H9 (cell line): ENCODE results near the gene C9. TPM values are rescaled to one million over a fixed set of nuclear protein-coding genes. Genes with fewer than 3 reads are reported as not detected.

ENCODE experiments used
- DNase-seq: peaks from one replicate; pipeline ENCODE4 v3.0.0-alpha.2; 2017
- H2AFZ ChIP-seq: one replicate; pipeline ENCODE4 v1.6.1; 2013; ENCODE audit warnings: mild to moderate bottlenecking, low read length, control low read depth, moderate library complexity
- H2AK5ac ChIP-seq: 2 replicates; pipeline ENCODE4 v1.6.1; 2013; ENCODE audit warnings: low read length, control low read depth, mixed read lengths; ENCODE audit not compliant: insufficient read length
- H2BK120ac ChIP-seq: one replicate; pipeline ENCODE4 v1.6.1; 2013; ENCODE audit warnings: low read depth, mild to moderate bottlenecking, low read length, control low read depth, inconsistent platforms; ENCODE audit not compliant: poor library complexity, severe bottlenecking
- H2BK12ac ChIP-seq: 2 replicates; pipeline ENCODE4 v1.6.1; 2013; ENCODE audit warnings: low read length, control low read depth, mixed read lengths, low read depth; ENCODE audit not compliant: insufficient read length
- H2BK15ac ChIP-seq: 2 replicates; pipeline ENCODE4 v1.6.1; 2013; ENCODE audit warnings: low read depth, low read length, control low read depth
- H2BK20ac ChIP-seq: one replicate; pipeline ENCODE4 v1.6.1; 2013; ENCODE audit warnings: low read depth, mild to moderate bottlenecking, low read length, control low read depth, inconsistent platforms; ENCODE audit not compliant: poor library complexity, severe bottlenecking
- H2BK5ac ChIP-seq: 2 replicates; pipeline ENCODE4 v1.6.1; 2013; ENCODE audit warnings: low read length, control low read depth, mixed read lengths; ENCODE audit not compliant: insufficient read length
- H3K14ac ChIP-seq: 2 replicates; pipeline ENCODE4 v1.6.1; 2013; ENCODE audit warnings: low read length, control low read depth; ENCODE audit not compliant: insufficient read depth
- H3K18ac ChIP-seq: 2 replicates; pipeline ENCODE4 v1.6.1; 2013; ENCODE audit warnings: low read depth, mild to moderate bottlenecking, mixed read lengths, low read length, control low read depth; ENCODE audit not compliant: insufficient read length
- H3K23ac ChIP-seq: 2 replicates; pipeline ENCODE4 v1.6.1; 2013; ENCODE audit warnings: low read length, control low read depth, mixed read lengths, low read depth; ENCODE audit not compliant: insufficient read length
- H3K23me2 ChIP-seq: 2 replicates; pipeline ENCODE4 v1.6.1; 2013; ENCODE audit warnings: low read depth, mild to moderate bottlenecking, mixed read lengths, low read length, control low read depth; ENCODE audit not compliant: insufficient read length, poor library complexity, severe bottlenecking
- H3K27ac ChIP-seq: 2 replicates; pipeline ENCODE4 v1.5.1; 2013; ENCODE audit warnings: low read length, control low read depth, mixed read lengths, low read depth; ENCODE audit not compliant: insufficient read length
- H3K27me3 ChIP-seq: 2 replicates; pipeline ENCODE4 v1.6.1; 2013; ENCODE audit warnings: low read length, control low read depth, inconsistent platforms; ENCODE audit not compliant: insufficient read depth
- H3K4ac ChIP-seq: 2 replicates; pipeline ENCODE4 v1.6.1; 2013; ENCODE audit warnings: low read depth, mild to moderate bottlenecking, control low read depth, inconsistent platforms, low read length, moderate library complexity
- H3K4me1 ChIP-seq: 2 replicates; pipeline ENCODE4 v1.6.1; 2013; ENCODE audit warnings: low read length, control low read depth, inconsistent platforms; ENCODE audit not compliant: insufficient read depth
- H3K4me2 ChIP-seq: 2 replicates; pipeline ENCODE4 v1.6.1; 2013; ENCODE audit warnings: low read length, control low read depth, mixed read lengths; ENCODE audit not compliant: insufficient read length, insufficient read depth
- H3K56ac ChIP-seq: 2 replicates; pipeline ENCODE4 v1.6.1; 2013; ENCODE audit warnings: low read depth, mild to moderate bottlenecking, mixed read lengths, low read length, control low read depth; ENCODE audit not compliant: insufficient read length
- H3K79me1 ChIP-seq: 2 replicates; pipeline ENCODE4 v1.6.1; 2013; ENCODE audit warnings: low read depth, mild to moderate bottlenecking, moderate library complexity, low read length, control low read depth, inconsistent platforms; ENCODE audit not compliant: insufficient read depth, poor library complexity, severe bottlenecking
- H3K79me2 ChIP-seq: 2 replicates; pipeline ENCODE4 v1.6.1; 2013; ENCODE audit warnings: low read length, control low read depth, inconsistent platforms; ENCODE audit not compliant: insufficient read depth
- H3K9ac ChIP-seq: 2 replicates; pipeline ENCODE4 v1.6.1; 2013; ENCODE audit warnings: low read length, control low read depth, mixed read lengths; ENCODE audit not compliant: insufficient read length; ENCODE audit errors: extremely low read depth
- H3K9me3 ChIP-seq: one replicate; pipeline ENCODE4 v1.6.1; 2013; ENCODE audit warnings: low read depth, low read length, inconsistent platforms; ENCODE audit not compliant: control insufficient read depth
- H3T11ph ChIP-seq: one replicate; pipeline ENCODE4 v1.6.1; 2013; ENCODE audit warnings: mild to moderate bottlenecking, low read length, control low read depth, inconsistent platforms
- H4K20me1 ChIP-seq: one replicate; pipeline ENCODE4 v1.6.1; 2013; ENCODE audit not compliant: control insufficient read depth, insufficient read length, insufficient read depth
- H4K5ac ChIP-seq: 2 replicates; pipeline ENCODE4 v1.6.1; 2013; ENCODE audit warnings: low read depth, mild to moderate bottlenecking, mixed read lengths, low read length, control low read depth; ENCODE audit not compliant: insufficient read length
- H4K8ac ChIP-seq: replicated peaks from 2 replicates; pipeline ENCODE4 v1.6.1; 2013; ENCODE audit warnings: low read length, control low read depth, mixed read lengths, low read depth; ENCODE audit not compliant: insufficient read length
- H4K91ac ChIP-seq: 2 replicates; pipeline ENCODE4 v1.6.1; 2013; ENCODE audit warnings: low read depth, mild to moderate bottlenecking, moderate library complexity, mixed read lengths, low read length, control low read depth; ENCODE audit not compliant: insufficient read length
- H3K27ac Mint-ChIP-seq, 3 experiments: 2 replicates in 2 of 3; 3 replicates in 1 of 3; pipeline ENCODE4 v1.8.0; 2020 to 2021; ENCODE audit warnings: mixed read lengths in 3 of 3, mild to moderate bottlenecking in 1 of 3, moderate library complexity in 1 of 3
- H3K27me3 Mint-ChIP-seq: 2 replicates; pipeline ENCODE4 v1.8.0; 2021; ENCODE audit warnings: low read depth, mild to moderate bottlenecking, moderate library complexity, mixed read lengths
- H3K36me3 Mint-ChIP-seq, 3 experiments: 2 replicates in 2 of 3; 3 replicates in 1 of 3; pipeline ENCODE4 v1.8.0; 2020 to 2021; ENCODE audit warnings: low read depth in 3 of 3, mixed read lengths in 3 of 3; ENCODE audit not compliant: insufficient read depth in 1 of 3
- H3K4me1 Mint-ChIP-seq, 2 experiments: 2 replicates each; pipeline ENCODE4 v1.8.0; 2020; ENCODE audit warnings: mixed read lengths in 2 of 2
- H3K4me3 Mint-ChIP-seq, 2 experiments: 2 replicates in 1 of 2; 3 replicates in 1 of 2; pipeline ENCODE4 v1.8.0; 2020 to 2021; ENCODE audit warnings: mild to moderate bottlenecking in 2 of 2, mixed read lengths in 2 of 2, moderate library complexity in 1 of 2
- H3K9me3 Mint-ChIP-seq, 2 experiments: 2 replicates in 1 of 2; 3 replicates in 1 of 2; pipeline ENCODE4 v1.8.0; 2020; ENCODE audit warnings: mild to moderate bottlenecking in 2 of 2, mixed read lengths in 2 of 2, moderate library complexity in 1 of 2
- CTCF ChIP-seq: fragments of 200-600 bp; sonication (generic); conservative IDR thresholded peaks from 3 replicates; pipeline ENCODE4 v1.8.0; 2021; ENCODE audit warnings: antibody characterized with exemption, mild to moderate bottlenecking
- WGBS: extraction: QIAGEN DNeasy Blood & Tissue Kit; methylation state at CpG from one replicate; pipeline ENCODE4 v1.1.7; 2013; ENCODE audit warnings: missing lambda C conversion rate, low lambda C conversion rate, mixed read lengths; ENCODE audit not compliant: insufficient read length; ENCODE audit errors: extremely low coverage; 5-methylcytosine and 5-hydroxymethylcytosine counted together
- total RNA-seq: library from RNA; stranded (reverse); gene quantifications from 2 replicates; pipeline ENCODE4 v1.2.1, GENCODE V29; 2021

Gene C9
- total RNA-seq, 1 experiment from 2014 or later, result not detected

DNA sequence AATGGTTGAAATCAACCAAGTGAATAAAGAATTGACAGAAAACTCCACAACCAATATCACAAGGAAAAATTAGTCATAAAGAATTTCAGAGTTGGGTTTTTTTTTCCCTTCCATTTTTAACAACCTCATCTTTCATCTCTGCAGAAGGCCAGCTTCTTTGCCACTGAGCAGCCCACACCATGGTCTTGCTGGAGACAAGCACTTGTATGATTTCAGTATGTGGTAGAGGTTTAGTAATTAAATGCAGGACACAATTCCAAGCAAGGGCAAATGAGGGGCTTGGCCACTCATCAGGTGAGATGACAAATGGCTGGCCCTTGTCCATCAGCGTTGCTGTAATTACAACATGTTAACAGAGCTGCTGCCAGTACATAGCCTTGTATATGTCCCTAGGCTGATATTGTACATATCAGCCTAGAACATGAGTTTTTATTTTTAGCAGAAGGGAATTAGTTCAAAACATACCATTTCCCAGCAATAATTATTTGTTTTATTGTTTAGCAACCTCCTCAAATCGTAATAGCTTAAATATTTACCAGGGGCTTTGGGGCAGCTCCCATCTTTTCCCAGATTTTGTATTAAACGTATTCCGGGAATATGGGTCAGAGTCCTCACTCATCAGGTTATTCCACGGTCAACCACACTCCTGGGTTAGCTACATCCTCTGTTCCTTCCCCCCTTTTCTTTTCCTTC is 5.0 kb upstream of the C9 start:
- no peak overlapping the region for H3K27ac ChIP-seq
- H3K4me2 ChIP-seq, result no peak overlapping the region
- no peaks in the 10 kb centered on the region for H3K4me1 ChIP-seq
- no peak for TF ChIP-seq CTCF
- no peak overlapping the region for H3K18ac ChIP-seq
- H3K23ac ChIP-seq, result no peak overlapping the region
- no peak overlapping the region for H2BK12ac ChIP-seq
- no peak overlapping the region for H2BK120ac ChIP-seq
- H2BK20ac ChIP-seq, result no peak overlapping the region
- WGBS, result no CpG with 5 or more reads among the region's 5 CpGs
- H3K23me2 ChIP-seq, result no peaks in the 10 kb centered on the region
- no peaks in the 10 kb centered on the region for H4K20me1 ChIP-seq
- H3T11ph ChIP-seq, result no peak overlapping the region
- no peak overlapping the region for H3K4me3 Mint-ChIP-seq
- H4K5ac ChIP-seq, result no peak overlapping the region
- no peak overlapping the region for H3K14ac ChIP-seq
- H3K79me1 ChIP-seq, result no peaks in the 10 kb centered on the region
- no peaks in the 10 kb centered on the region for H3K9me3 Mint-ChIP-seq
- H3K27ac Mint-ChIP-seq, result no peak overlapping the region
- no peak overlapping the region for H3K9ac ChIP-seq
- H4K8ac ChIP-seq, result no peak overlapping the region
- H4K91ac ChIP-seq, result no peak overlapping the region
- H3K4me1 Mint-ChIP-seq, result peaks cover 8 to 14% of the 10 kb centered on the region in 2 experiments
- no peak overlapping the region for H3K56ac ChIP-seq
- H3K79me2 ChIP-seq, result no peaks in the 10 kb centered on the region
- H2BK15ac ChIP-seq, result no peak overlapping the region
- H3K36me3 Mint-ChIP-seq, result no peaks in the 10 kb centered on the region
- DNase-seq, result no peak
- H2BK5ac ChIP-seq, result no peak overlapping the region
- H2AK5ac ChIP-seq, result no peak overlapping the region
- no peak overlapping the region for H3K4ac ChIP-seq
- no peaks in the 10 kb centered on the region for H3K9me3 ChIP-seq
- H3K27me3 Mint-ChIP-seq, result no peaks in the 10 kb centered on the region
- H2AFZ ChIP-seq, result no peak overlapping the region
- no peaks in the 10 kb centered on the region for H3K27me3 ChIP-seq
